WI38 (cell line): ENCODE results near the gene SEMA3D.

ENCODE experiments used
- H3K4me3 ChIP-seq: 2 replicates; pipeline ENCODE4 v1.5.1; 2011; ENCODE audit warnings: low read depth, mild to moderate bottlenecking, control low read depth, low read length
- TF ChIP-seq, protein P1 (sequence below): IDR thresholded peaks from 2 replicates; pipeline ENCODE4 v1.5.1; 2012; ENCODE audit warnings: low read depth, mild to moderate bottlenecking, control low read depth, low read length

Gene SEMA3D

DNA sequence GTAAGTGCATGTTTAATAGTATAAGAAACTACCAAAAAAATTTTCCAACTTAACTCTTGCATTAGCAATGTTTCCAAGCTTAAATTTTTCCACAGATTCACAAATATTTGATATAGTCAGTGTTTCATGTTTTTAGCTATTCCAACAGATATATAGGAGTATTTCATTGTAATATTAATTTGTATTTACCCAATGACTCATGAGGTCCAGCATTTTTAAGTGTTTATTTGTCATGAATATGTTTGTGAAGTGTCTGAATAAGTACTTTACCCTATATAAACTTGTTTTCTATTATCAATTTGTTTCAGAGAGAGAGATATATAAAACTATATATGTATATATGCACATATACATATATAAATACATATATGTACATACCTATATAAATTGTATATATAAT lies 71.0 kb downstream of the SEMA3D start:
- no peak overlapping the region for H3K4me3 ChIP-seq
- TF ChIP-seq, protein P1, sequence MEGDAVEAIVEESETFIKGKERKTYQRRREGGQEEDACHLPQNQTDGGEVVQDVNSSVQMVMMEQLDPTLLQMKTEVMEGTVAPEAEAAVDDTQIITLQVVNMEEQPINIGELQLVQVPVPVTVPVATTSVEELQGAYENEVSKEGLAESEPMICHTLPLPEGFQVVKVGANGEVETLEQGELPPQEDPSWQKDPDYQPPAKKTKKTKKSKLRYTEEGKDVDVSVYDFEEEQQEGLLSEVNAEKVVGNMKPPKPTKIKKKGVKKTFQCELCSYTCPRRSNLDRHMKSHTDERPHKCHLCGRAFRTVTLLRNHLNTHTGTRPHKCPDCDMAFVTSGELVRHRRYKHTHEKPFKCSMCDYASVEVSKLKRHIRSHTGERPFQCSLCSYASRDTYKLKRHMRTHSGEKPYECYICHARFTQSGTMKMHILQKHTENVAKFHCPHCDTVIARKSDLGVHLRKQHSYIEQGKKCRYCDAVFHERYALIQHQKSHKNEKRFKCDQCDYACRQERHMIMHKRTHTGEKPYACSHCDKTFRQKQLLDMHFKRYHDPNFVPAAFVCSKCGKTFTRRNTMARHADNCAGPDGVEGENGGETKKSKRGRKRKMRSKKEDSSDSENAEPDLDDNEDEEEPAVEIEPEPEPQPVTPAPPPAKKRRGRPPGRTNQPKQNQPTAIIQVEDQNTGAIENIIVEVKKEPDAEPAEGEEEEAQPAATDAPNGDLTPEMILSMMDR = no peak

DNA sequence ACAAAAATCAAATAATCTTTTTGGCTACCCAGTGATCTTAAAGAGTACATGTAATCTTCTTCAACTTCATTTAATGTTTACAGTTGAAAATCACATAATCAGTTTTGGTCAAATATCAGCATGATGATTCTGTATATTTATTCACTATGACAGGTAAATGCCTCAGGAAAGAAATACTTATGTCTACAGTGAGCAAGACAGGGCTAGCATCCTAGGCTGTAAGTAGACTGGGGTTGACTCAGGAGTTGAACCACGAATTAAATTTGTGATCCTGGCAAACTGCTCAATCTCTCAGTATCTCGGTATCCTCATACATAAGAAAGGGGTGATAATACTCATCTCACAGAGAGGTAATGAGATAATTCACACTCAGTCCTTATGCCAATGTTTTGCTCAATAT lies 71.8 kb downstream of the SEMA3D start:
- H3K4me3 ChIP-seq = no peak overlapping the region
- TF ChIP-seq, protein P1 = no peak

DNA sequence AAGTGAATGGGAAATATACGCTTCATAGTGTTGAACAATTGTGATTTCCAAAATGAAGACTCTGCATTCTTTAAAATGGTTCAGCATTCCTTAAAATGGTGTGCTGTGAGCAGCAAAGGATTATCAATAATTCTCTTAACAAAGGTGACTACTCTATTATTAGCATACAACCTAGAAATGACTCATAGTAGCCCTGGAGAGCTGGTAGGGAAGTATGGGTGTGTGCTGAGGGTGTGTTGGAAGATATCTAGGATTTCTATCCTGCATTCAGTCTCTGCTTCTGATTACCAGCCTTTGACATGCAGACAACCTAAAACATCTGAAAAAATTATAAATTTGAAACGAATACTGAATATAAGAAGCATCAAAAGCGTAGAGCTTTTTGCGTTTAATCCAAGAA lies 72.5 kb downstream of the SEMA3D start:
- no peak overlapping the region for H3K4me3 ChIP-seq
- TF ChIP-seq, protein P1 = no peak

DNA sequence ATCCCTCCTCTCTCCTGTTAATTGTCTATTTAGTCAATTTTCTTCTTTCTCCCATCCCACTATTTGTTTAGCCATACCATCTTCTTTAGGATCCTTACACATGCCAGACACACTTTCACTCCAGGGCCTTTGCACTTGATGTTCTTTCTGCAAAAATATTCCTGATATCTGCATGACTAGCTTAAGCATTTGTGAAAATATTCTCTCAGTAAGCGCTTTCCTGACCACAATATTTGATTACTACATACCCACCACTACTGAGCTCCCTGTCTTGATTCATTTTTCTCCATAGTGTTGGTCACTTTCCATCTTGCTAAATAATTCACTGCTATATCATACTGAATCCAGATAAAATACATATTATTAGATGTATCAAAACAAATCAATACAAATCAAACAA lies 75.1 kb downstream of the SEMA3D start:
- TF ChIP-seq, protein P1 = no peak
- no peak overlapping the region for H3K4me3 ChIP-seq

DNA sequence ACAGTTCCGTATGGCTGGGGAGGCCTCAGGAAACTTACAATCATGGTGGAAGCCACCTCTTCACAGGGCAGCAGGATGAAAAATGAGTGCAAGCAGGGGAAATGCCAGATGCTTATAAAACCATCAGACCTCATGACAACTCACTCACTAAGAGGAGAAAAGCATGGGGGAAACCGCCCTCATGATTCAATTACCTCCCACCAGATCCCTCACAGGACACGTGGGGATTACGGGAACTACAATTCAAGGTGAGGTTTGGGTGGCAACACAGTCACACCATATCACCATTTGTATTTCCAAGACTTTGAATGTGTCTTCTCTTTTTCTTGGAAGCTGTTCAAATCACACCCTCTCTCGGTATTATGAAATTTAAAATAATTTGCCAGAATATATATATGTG lies 80.1 kb downstream of the SEMA3D start:
- TF ChIP-seq, protein P1 = no peak
- no peak overlapping the region for H3K4me3 ChIP-seq

DNA sequence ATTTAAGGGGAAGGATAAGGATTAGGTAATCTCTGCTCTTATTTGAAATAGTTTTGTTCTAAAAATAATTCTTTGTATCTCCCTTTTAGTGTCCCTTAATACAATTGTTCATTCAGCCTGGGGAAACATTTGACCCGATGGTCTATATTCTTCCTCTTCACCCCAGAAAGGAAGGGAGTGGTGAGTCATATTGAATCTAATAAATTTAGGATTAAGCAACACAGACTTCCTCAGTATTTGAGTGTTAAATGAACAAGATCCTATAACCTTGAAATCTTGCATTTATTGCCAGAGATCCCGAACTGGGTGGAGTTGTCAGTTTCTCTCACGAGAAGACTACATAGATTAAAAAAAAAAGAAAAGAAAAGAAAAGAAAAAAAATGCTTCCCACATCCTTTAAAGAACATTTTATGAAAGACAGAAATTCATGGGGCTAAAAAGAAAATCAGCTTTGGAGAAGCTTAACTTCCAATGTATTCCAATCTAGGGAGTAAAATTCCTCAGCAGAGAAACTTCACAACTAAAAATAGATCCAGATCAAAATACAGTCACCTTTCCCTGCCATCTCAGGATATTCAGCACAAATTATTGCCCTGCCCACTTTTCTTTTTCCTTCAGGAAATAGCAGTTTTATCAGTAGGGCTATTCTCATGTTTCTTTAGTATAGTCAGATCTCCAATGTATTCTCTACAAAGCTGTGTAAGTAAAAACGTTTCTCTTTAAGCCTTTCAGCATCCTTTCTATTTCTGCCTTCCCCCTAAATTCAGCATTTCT lies 82.2 kb downstream of the SEMA3D start:
- TF ChIP-seq, protein P1 = no peak
- H3K4me3 ChIP-seq = no peak overlapping the region

DNA sequence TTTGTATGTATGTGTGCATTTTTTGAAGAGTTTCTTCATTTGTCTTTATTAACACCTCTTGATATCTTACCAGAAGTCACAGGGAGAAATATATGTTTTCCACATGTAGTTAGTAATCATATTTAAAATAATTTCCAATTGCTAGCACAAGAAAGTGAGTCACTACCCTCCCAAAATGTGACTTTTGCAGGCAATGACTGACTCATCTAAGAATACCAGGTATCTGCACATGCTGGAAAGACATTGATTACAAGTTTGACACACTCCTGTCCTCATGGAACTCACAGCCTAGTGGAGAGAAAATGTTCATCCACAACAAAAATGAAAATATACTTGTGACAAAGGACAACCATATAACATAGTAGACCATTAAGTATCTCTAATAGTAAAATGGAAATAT lies 82.9 kb downstream of the SEMA3D start:
- TF ChIP-seq, protein P1 = no peak
- H3K4me3 ChIP-seq = no peak overlapping the region
